UCSD-AML1 (cell line): ENCODE data around the gene BAZ2B.
A peak's percentile ranks its signal among the peaks of the same experiment; 100 is the strongest.

Source experiments
- DNase-seq: peaks from one replicate; lab custom pipeline; 2025; ENCODE audit not compliant: unreplicated experiment; lab: John Stamatoyannopoulos, UW

Gene BAZ2B

GRCh38 chr2:159617646-159618045, 1.3 kb upstream of the BAZ2B start:
- DNase-seq = no peak

- no peak for DNase-seq
Observed at GRCh38 chr2:159617100-159617499, 752 bp upstream of the BAZ2B start.

- peak; percentile 90 for DNase-seq
Observed at GRCh38 chr2:159615367-159616285, 722 bp downstream of the BAZ2B start.

- DNase-seq = no peak
Observed at GRCh38 chr2:159614534-159615366, 1.6 kb downstream of the BAZ2B start.

- DNase-seq = no peak
Observed at GRCh38 chr2:159613651-159614285, 2.6 kb downstream of the BAZ2B start.

- no peak for DNase-seq
Observed at GRCh38 chr2:159613091-159613490, 3.3 kb downstream of the BAZ2B start.

- DNase-seq = no peak
Observed at GRCh38 chr2:159612255-159612901, 4.0 kb downstream of the BAZ2B start.

- no peak for DNase-seq
Observed at GRCh38 chr2:159609811-159610549, 6.4 kb downstream of the BAZ2B start.

GRCh38 chr2:159608723-159609308, 7.5 kb downstream of the BAZ2B start:
- no peak for DNase-seq

- no peak for DNase-seq
Observed at GRCh38 chr2:159608108-159608507, 8.2 kb downstream of the BAZ2B start.

GRCh38 chr2:159606287-159606686, 10.1 kb downstream of the BAZ2B start:
- no peak for DNase-seq

GRCh38 chr2:159605441-159606178, 10.7 kb downstream of the BAZ2B start:
- DNase-seq = no peak

- no peak for DNase-seq
Observed at GRCh38 chr2:159604159-159604558, 12.2 kb downstream of the BAZ2B start.

- DNase-seq = no peak
Observed at GRCh38 chr2:159600752-159601151, 15.6 kb downstream of the BAZ2B start.

- no peak for DNase-seq
Observed at GRCh38 chr2:159595410-159596046, 20.8 kb downstream of the BAZ2B start.

- DNase-seq = no peak
Observed at GRCh38 chr2:159592441-159592840, 23.9 kb downstream of the BAZ2B start.

GRCh38 chr2:159591221-159591620, 25.1 kb downstream of the BAZ2B start:
- no peak for DNase-seq

- DNase-seq = no peak
Observed at GRCh38 chr2:159589286-159589685, 27.1 kb downstream of the BAZ2B start.

- DNase-seq = no peak
Observed at GRCh38 chr2:159586034-159586433, 30.3 kb downstream of the BAZ2B start.
